ENCODE results near the gene CACNA2D1.

- TF ChIP-seq POLR2A (IDR thresholded peaks at IDR 0.05; ENCODE audit: low read depth) (no peak), EP300 (IDR thresholded peaks at IDR 0.05) (no peak), CTCF (IDR thresholded peaks at IDR 0.05) (no peak), POLR2AphosphoS5 (IDR thresholded peaks at IDR 0.05) (no peak)
These were observed 524.1 kb downstream of the CACNA2D1 start for GRCh38 chr7:81919494-81919893.
